Ascending aorta (tissue), 2 donors: ENCODE data around the gene CEPT1. TPM values are rescaled to one million over a fixed set of nuclear protein-coding genes. Genes with fewer than 3 reads are reported as not detected.

ENCODE experiments used
- DNase-seq, 2 donors: peaks; one replicate each; pipeline ENCODE4 v3.0.0-alpha.2; 2019; ENCODE audit warnings: low spot score in 2 of 2
- H3K27ac ChIP-seq, 2 donors: fragments of 200-600 bp; sonication (generic); one replicate each; pipeline ENCODE4 v1.5.1; 2016 to 2017; ENCODE audit warnings: mild to moderate bottlenecking in 1 of 2
- H3K27me3 ChIP-seq: fragments of 200-600 bp; sonication (generic); one replicate; pipeline ENCODE4 v1.5.1; 2017
- H3K36me3 ChIP-seq, 2 donors: fragments of 200-600 bp; sonication (generic); one replicate each; pipeline ENCODE4 v1.5.1; 2016
- H3K4me1 ChIP-seq, 2 donors: fragments of 200-600 bp; sonication (generic); one replicate each; pipeline ENCODE4 v1.5.1; 2016 to 2017; ENCODE audit warnings: mild to moderate bottlenecking in 1 of 2
- H3K4me3 ChIP-seq, 2 donors: fragments of 200-600 bp; sonication (generic); one replicate each; pipeline ENCODE4 v1.5.1; 2016 to 2017; ENCODE audit warnings: mild to moderate bottlenecking in 1 of 2
- H3K9me3 ChIP-seq, 2 donors: fragments of 200-600 bp; sonication (generic); one replicate each; pipeline ENCODE4 v1.5.1; 2016
- CTCF ChIP-seq, 3 experiments: fragments of 200-600 bp in 2 of 3; fragments of 450-650 bp in 1 of 3; sonication (generic) in 2 of 3; IDR thresholded peaks; one replicate each; pipeline ENCODE4 v1.5.1; 2016 to 2019; ENCODE audit warnings: antibody characterized with exemption in 3 of 3, mild to moderate bottlenecking in 1 of 3, moderate library complexity in 1 of 3
- intact Hi-C: fragments of 100-400 bp; cut with DNase I; formaldehyde crosslinking; loops from one replicate; pipeline ENCODE4 v1.15.1; 2023
- total RNA-seq: library from RNA; depleted of rRNA; stranded (reverse); fragments of >200 nt; gene quantifications from one replicate; pipeline ENCODE4 v1.1.0, GENCODE V29; 2016

Gene CEPT1
- total RNA-seq, 1 donor from 2014 or later: 6.6 TPM

- Histone ChIP-seq H3K4me3 (no peak overlapping the region), H3K27me3 (no peaks in the 10 kb centered on the region), H3K4me1 (peaks cover 0 to 3% of the 10 kb centered on the region in 2 donors), H3K27ac (no peak overlapping the region), H3K9me3 (no peaks in the 10 kb centered on the region), H3K36me3 (no peaks in the 10 kb centered on the region)
- intact Hi-C loops: loop anchor here (10.0 kb wide), 1 partner anchor 546 kb away; no protein-coding TSS in a partner anchor
- TF ChIP-seq CTCF (IDR thresholded peaks at IDR 0.05): no peak
- no peak for DNase-seq
These were observed 88.7 kb downstream of the CEPT1 start for GRCh38 chr1:111228748-111229126.

- H3K27me3 ChIP-seq: no peaks in the 10 kb centered on the region
- H3K4me1 ChIP-seq: peaks cover 0 to 3% of the 10 kb centered on the region in 2 donors
- H3K9me3 ChIP-seq: no peaks in the 10 kb centered on the region
- DNase-seq: no peak
- intact Hi-C loops: no loop called here
- no peak overlapping the region for H3K4me3 ChIP-seq
- no peak overlapping the region for H3K27ac ChIP-seq
- no peaks in the 10 kb centered on the region for H3K36me3 ChIP-seq
- TF ChIP-seq CTCF (IDR thresholded peaks at IDR 0.05): no peak
These were observed 92.1 kb downstream of the CEPT1 start for GRCh38 chr1:111232134-111232533.

GRCh38 chr1:111234258-111234657, 94.2 kb downstream of the CEPT1 start:
- DNase-seq: no peak
- no peak for TF ChIP-seq CTCF (IDR thresholded peaks at IDR 0.05)
- Histone ChIP-seq H3K4me3 (no peak overlapping the region), H3K36me3 (no peaks in the 10 kb centered on the region), H3K27ac (no peak overlapping the region), H3K4me1 (no peaks in the 10 kb centered on the region), H3K9me3 (no peaks in the 10 kb centered on the region), H3K27me3 (no peaks in the 10 kb centered on the region)
- intact Hi-C loops: no loop called here

Other genes starting within 250 kb of the CEPT1 start
- gene LRIF1, start 176.3 kb upstream of the CEPT1 start, total RNA-seq: 3.5 TPM
- gene DRAM2, start 130 bp upstream of the CEPT1 start, total RNA-seq: 60.2 TPM
- 4.4 TPM for gene DENND2D, start 60.4 kb downstream of the CEPT1 start, total RNA-seq
- 10.1 TPM for gene CHI3L2, start 87.5 kb downstream of the CEPT1 start, total RNA-seq
- gene CHIA, start 150.6 kb downstream of the CEPT1 start, total RNA-seq: not detected